OCI-LY7 (cell line): ENCODE data around the gene PLXNA4. TPM values are rescaled to one million over a fixed set of nuclear protein-coding genes. Genes with fewer than 3 reads are reported as not detected.

Experiments used
- BruUV-seq: library from RNA; stranded (reverse); fragments of 400-500 nt; replicated peaks from 2 replicates; lab custom pipeline; 2021; lab: Mats Ljungman, UMichigan
- CTCF ChIA-PET: fragments of 300-600 bp; sonication (Branson Sonifier 250); formaldehyde crosslinking; loops from one replicate; lab custom pipeline; 2022; ENCODE audit warnings: antibody characterized with exemption; ENCODE audit not compliant: unreplicated experiment; lab: Charles Lee
- POLR2A ChIA-PET: fragments of 300-600 bp; sonication (Branson Sonifier 250); formaldehyde crosslinking; loops from one replicate; lab custom pipeline; 2022; ENCODE audit warnings: antibody characterized with exemption; lab: Charles Lee
- DNase-seq: peaks from one replicate; pipeline ENCODE4 v3.0.0-alpha.2; 2015; ENCODE audit warnings: low spot score
- H2AFZ ChIP-seq: fragments of 200-600 bp; sonication (generic), shearing (Covaris generic); 2 replicates; pipeline ENCODE4 v1.6.1; 2014; ENCODE audit warnings: mild to moderate bottlenecking, antibody characterized with exemption, low read length, moderate library complexity
- H3K27ac ChIP-seq: fragments of 200-600 bp; sonication (generic); 2 replicates; pipeline ENCODE4 v1.5.1; 2014; ENCODE audit warnings: mixed run types, low read depth, mild to moderate bottlenecking, moderate library complexity, low read length, inconsistent platforms; ENCODE audit not compliant: poor library complexity, severe bottlenecking
- H3K36me3 ChIP-seq: fragments of 200-600 bp; sonication (generic); 2 replicates; pipeline ENCODE4 v1.6.1; 2014; ENCODE audit warnings: mild to moderate bottlenecking, antibody characterized with exemption, low read length, moderate library complexity, mixed read lengths; ENCODE audit not compliant: insufficient read depth
- H3K4me1 ChIP-seq: fragments of 200-600 bp; sonication (generic); 2 replicates; pipeline ENCODE4 v1.5.1; 2014; ENCODE audit warnings: mild to moderate bottlenecking, low read length; ENCODE audit not compliant: insufficient read depth, poor library complexity, severe bottlenecking
- H3K4me2 ChIP-seq: fragments of 200-600 bp; sonication (generic); 2 replicates; pipeline ENCODE4 v1.6.1; 2014; ENCODE audit warnings: mild to moderate bottlenecking, low read length
- H3K4me3 ChIP-seq: fragments of 200-600 bp; sonication (generic); 2 replicates; pipeline ENCODE4 v1.5.1; 2014; ENCODE audit warnings: mild to moderate bottlenecking, low read depth, low read length; ENCODE audit not compliant: poor library complexity, severe bottlenecking
- H3K79me2 ChIP-seq: fragments of 200-600 bp; sonication (generic); 2 replicates; pipeline ENCODE4 v1.6.1; 2016; ENCODE audit warnings: low read depth, mild to moderate bottlenecking, low read length, moderate library complexity, mixed read lengths; ENCODE audit not compliant: insufficient read depth
- H3K9me2 ChIP-seq: fragments of 200-600 bp; sonication (generic); 2 replicates; pipeline ENCODE4 v1.6.1; 2016; ENCODE audit warnings: mild to moderate bottlenecking, low read length, mixed read lengths; ENCODE audit not compliant: insufficient read depth
- H3K9me3 ChIP-seq: fragments of 200-600 bp; sonication (generic); 2 replicates; pipeline ENCODE4 v1.6.1; 2014; ENCODE audit warnings: mild to moderate bottlenecking, mixed run types, low read length, mixed read lengths
- H4K20me1 ChIP-seq: fragments of 200-600 bp; sonication (generic); 2 replicates; pipeline ENCODE4 v1.6.1; 2014; ENCODE audit warnings: mild to moderate bottlenecking, antibody characterized with exemption, low read length, moderate library complexity, mixed read lengths; ENCODE audit not compliant: insufficient read depth
- CTCF ChIP-seq: fragments of 200-600 bp; sonication (generic); conservative IDR thresholded peaks from 2 replicates; pipeline ENCODE4 v1.5.1; 2014; ENCODE audit warnings: mild to moderate bottlenecking, antibody characterized with exemption, low read length, moderate library complexity, mixed read lengths
- EZH2phosphoT487 ChIP-seq: fragments of 200-600 bp; sonication (generic); IDR thresholded peaks from 2 replicates; pipeline ENCODE4 v1.6.1; 2018; ENCODE audit warnings: low read depth, borderline replicate concordance, mild to moderate bottlenecking, mixed run types, antibody characterized with exemption, low read length, moderate library complexity, mixed read lengths
- intact Hi-C: fragments of 100-400 bp; cut with micrococcal nuclease; formaldehyde crosslinking; loops from one replicate; pipeline ENCODE4 v1.10.0; 2022; ENCODE audit not compliant: unreplicated experiment
- total RNA-seq, 2 experiments: library from RNA; depleted of rRNA in 1 of 2; stranded (reverse); fragments of >200 nt in 1 of 2; shearing (Covaris generic) in 1 of 2; gene quantifications; 2 replicates each; pipeline ENCODE4 v1.2.3, GENCODE V29; 2014 to 2022

Gene PLXNA4
- total RNA-seq, 2 experiments from 2014 or later: not detected

GRCh38 chr7:132255898-132256297, 320.4 kb downstream of the PLXNA4 start:
- Histone ChIP-seq H3K4me2 (no peak overlapping the region), H3K79me2 (no peaks in the 10 kb centered on the region), H3K9me3 (no peaks in the 10 kb centered on the region), H3K4me1 (no peaks in the 10 kb centered on the region), H3K9me2 (no peaks in the 10 kb centered on the region), H3K27ac (no peak overlapping the region), H2AFZ (no peak overlapping the region), H3K36me3 (no peaks in the 10 kb centered on the region), H4K20me1 (no peaks in the 10 kb centered on the region), H3K4me3 (no peak overlapping the region)
- intact Hi-C loops: no loop called here
- DNase-seq: no peak
- TF ChIP-seq CTCF: no peak
- no peak for TF ChIP-seq EZH2phosphoT487
- CTCF ChIA-PET: no interaction called here
- no TSS peak for BruUV-seq
- POLR2A ChIA-PET: no interaction called here

GRCh38 chr7:132255115-132255797, 321.0 kb downstream of the PLXNA4 start:
- TF ChIP-seq CTCF (no peak), EZH2phosphoT487 (no peak)
- Histone ChIP-seq H3K4me2 (no peak overlapping the region), H3K4me3 (no peak overlapping the region), H3K9me3 (no peaks in the 10 kb centered on the region), H3K9me2 (no peaks in the 10 kb centered on the region), H3K4me1 (no peaks in the 10 kb centered on the region), H4K20me1 (no peaks in the 10 kb centered on the region), H3K79me2 (no peaks in the 10 kb centered on the region), H2AFZ (no peak overlapping the region), H3K36me3 (no peaks in the 10 kb centered on the region), H3K27ac (no peak overlapping the region)
- intact Hi-C loops: no loop called here
- ChIA-PET POLR2A (no interaction called here), CTCF (no interaction called here)
- DNase-seq: no peak
- BruUV-seq: no TSS peak

- H4K20me1 ChIP-seq: no peaks in the 10 kb centered on the region
- intact Hi-C loops: no loop called here
- POLR2A ChIA-PET: no interaction called here
- H3K9me2 ChIP-seq: no peaks in the 10 kb centered on the region
- no peaks in the 10 kb centered on the region for H3K36me3 ChIP-seq
- H3K27ac ChIP-seq: no peak overlapping the region
- H3K9me3 ChIP-seq: no peaks in the 10 kb centered on the region
- no peak for DNase-seq
- BruUV-seq: no TSS peak
- no peak overlapping the region for H3K4me2 ChIP-seq
- no peaks in the 10 kb centered on the region for H3K4me1 ChIP-seq
- no peak overlapping the region for H2AFZ ChIP-seq
- H3K4me3 ChIP-seq: no peak overlapping the region
- no peak for TF ChIP-seq EZH2phosphoT487
- TF ChIP-seq CTCF: no peak
- H3K79me2 ChIP-seq: no peaks in the 10 kb centered on the region
- CTCF ChIA-PET: no interaction called here
Measured at GRCh38 chr7:132254455-132254854, 321.8 kb downstream of the PLXNA4 start.
